Glomerular visceral epithelial cell (primary cell): ENCODE data around the gene MACROD2.
"Not testable (repeated sequence)": the region's sequence is repeated elsewhere in the genome, so short reads cannot be mapped to it uniquely, and the experiment has no call there.

ENCODE experiments used
- DNase-seq: peaks from one replicate; pipeline ENCODE4 v3.0.0-alpha.2; 2016; ENCODE audit errors: extremely low spot score

Gene MACROD2

GRCh38 chr20:15166744-15167143, 1171.4 kb downstream of the MACROD2 start:
- DNase-seq = no peak

DNA sequence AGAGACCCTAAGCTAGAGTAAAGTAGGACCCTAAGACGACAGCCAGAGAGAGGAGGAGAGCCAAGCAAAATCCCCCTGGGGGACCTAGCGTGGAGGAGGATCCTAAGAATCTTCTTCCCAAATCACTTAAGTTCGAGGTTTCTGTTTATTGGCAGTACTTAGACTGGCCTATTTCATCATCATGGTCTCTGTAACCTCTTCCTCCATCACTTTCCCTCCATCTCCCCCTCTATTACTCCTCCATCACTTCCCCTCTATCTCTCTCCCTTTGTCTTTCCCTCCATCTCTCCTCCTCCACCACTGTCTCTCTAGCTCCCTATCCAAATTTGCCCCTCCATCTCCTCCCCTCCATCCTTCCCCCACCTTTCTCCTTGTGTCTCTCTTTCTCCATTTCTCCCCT, 1175.7 kb downstream of the MACROD2 start:
- DNase-seq = no peak

- DNase-seq = no peak
These were observed 1181.6 kb downstream of the MACROD2 start for GRCh38 chr20:15176929-15177328.

DNA sequence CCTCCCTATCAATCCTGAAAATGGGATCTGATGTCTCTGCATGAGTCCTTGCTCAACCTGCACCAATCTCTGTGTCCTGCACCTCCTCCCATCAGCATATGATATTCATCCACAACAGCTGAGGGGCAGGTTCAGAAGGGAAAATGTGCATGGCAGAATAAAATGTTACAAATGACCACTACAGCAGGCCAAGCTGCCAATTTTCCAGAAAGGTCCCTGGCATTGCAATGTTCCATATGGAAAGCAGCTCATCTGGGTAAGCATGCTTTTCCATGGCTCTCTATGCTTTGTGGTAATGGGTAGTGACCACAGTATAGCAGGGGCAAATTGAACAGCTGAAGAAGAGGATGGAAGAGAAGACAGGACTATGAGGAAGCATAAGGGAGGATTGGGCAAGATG, 1183.3 kb downstream of the MACROD2 start:
- no peak for DNase-seq

DNA sequence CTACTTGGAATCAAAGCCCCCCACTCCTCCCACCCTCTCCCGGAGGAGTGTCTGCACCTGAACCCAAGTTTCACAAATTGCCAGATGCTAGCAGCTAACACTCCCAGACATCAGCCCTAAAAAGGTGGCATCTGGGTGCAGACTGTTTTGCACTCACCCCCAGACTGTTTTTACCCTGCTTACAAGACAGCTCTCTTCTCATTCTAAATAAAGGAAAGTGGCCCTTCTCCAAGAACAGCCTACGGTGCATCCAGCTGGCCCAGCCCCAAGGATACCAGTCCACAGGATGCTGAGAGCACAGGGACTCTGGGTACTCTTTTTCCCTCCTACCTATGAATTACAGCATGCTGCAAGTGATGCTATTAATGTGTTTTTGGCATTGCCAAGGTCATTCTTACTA, 1184.1 kb downstream of the MACROD2 start:
- no peak for DNase-seq

DNA sequence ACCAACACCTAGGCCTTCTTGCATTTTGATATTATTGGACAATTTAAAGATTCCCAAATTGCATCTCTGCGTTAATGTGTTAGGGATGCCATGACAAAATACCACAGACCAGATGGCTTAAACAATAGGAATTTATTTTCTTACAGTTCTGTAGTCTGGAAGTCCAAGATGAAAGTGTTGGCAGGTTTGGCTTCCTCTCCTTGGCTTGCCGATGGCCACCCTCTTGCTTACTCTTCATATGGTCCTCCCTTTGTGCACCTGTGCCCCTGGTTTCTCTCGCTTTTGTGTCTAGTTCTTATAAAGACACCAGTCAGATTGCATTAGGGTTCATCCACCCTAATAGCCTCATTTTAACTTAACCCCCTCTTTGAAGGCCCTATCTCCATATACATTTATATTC, 1184.5 kb downstream of the MACROD2 start:
- no peak for DNase-seq

DNA sequence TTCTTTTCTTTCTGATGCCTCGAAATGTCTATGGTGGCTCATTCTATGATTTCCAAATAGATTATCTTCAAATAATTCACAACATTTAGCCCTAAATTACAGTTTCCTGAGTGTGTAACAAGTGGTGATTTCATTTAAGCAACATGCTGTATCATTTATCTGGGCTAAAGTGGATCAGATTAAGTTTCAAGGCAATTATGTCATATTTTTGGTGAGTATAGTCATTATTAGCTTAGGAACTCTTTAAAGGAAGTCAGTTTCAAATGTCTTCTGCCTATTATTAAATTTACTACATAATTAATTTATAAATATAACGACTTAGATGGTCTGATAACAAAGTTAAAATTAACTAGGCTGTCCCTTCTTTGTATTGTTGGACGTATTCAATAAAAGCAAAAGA, 1190.0 kb downstream of the MACROD2 start:
- DNase-seq = no peak

GRCh38 chr20:15185913-15186312, 1190.6 kb downstream of the MACROD2 start:
- no peak for DNase-seq

DNA sequence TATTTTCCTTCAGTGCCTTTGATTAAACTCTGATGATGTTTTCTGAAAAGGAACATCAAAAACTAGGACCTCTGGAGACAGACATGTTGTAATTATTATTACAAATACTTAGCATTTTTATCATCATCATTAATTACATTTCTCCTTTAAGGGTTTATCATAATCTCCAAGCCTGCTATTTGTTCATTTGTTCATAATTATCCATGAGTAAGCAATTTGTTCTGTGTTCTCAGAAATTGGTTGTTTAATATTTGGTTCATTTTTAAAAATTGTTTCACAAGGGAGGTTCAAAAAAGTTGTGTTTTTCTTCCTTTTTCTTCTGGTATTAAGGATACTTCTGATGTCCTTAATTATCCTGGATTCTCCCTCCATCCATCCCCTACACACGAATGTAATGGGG, 1192.3 kb downstream of the MACROD2 start:
- DNase-seq = no peak

- DNase-seq = no peak
These were observed 1193.1 kb downstream of the MACROD2 start for GRCh38 chr20:15188415-15188814.

- no peak for DNase-seq
These were observed 1195.9 kb downstream of the MACROD2 start for GRCh38 chr20:15191082-15191723.

DNA sequence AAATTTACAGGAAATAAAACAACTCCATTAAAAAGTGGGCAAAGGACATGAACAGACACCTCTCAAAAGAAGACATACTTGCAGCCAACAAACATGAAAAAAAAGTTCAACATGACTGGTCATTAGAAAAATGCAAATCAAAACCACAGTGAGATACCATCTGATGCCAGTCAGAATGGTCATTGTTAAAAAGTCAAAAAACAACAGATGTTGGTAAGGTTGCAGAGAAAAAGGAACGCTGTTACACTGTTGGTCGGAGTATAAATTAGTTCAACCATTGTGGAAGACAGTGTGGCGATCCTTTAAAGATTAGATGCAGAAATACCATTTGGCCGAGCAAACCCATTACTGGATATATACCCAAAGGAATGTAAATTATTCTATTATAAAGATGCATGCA, 1200.1 kb downstream of the MACROD2 start:
- DNase-seq = no peak

GRCh38 chr20:15196547-15197255, 1201.4 kb downstream of the MACROD2 start:
- DNase-seq = no peak

- DNase-seq = not testable (repeated sequence)
These were observed 1202.7 kb downstream of the MACROD2 start for GRCh38 chr20:15198017-15198416.

- no peak for DNase-seq
These were observed 1204.4 kb downstream of the MACROD2 start for GRCh38 chr20:15199698-15200097.

DNA sequence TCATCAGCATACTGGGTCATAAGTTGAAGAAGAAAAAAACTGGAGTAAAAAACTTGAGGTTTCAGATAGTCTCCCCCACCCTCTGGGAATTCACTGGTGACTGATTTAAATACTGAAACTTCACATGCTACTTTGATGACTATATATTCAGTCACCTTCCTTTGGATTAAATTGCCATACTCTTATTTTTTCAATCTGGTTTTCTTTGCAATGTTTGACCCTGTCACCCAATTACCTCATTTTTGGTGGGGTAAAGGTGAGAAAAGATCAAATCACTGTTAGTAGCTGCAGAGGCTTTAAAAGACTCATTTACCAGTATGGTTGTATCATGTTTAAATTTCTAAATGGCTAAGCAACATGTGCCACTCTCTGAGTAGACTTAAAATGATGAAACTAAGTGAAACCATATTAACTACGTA, 1204.8 kb downstream of the MACROD2 start:
- DNase-seq = no peak

GRCh38 chr20:15201602-15202001, 1206.3 kb downstream of the MACROD2 start:
- no peak for DNase-seq

- DNase-seq = no peak
These were observed 1208.9 kb downstream of the MACROD2 start for GRCh38 chr20:15204234-15204633.

DNA sequence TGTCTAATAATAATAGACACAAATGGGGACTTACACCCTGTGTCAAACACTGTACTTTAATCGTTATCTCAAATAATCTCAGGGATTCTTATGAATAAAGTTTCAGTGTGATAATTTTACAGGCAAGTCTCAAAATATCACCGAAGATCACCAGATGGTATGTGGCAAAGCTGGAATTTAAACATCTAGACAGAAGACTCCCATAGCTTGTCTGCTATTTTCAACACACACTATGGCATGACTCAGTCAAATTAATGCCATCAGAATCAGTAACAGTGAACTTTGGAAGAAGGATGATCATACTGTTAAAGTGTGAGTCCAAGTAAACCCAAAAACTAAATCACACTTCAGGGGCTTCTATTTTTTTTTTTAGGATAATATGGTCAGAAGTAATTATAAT, 1209.7 kb downstream of the MACROD2 start:
- DNase-seq = no peak

- no peak for DNase-seq
These were observed 1210.4 kb downstream of the MACROD2 start for GRCh38 chr20:15205719-15206118.

DNA sequence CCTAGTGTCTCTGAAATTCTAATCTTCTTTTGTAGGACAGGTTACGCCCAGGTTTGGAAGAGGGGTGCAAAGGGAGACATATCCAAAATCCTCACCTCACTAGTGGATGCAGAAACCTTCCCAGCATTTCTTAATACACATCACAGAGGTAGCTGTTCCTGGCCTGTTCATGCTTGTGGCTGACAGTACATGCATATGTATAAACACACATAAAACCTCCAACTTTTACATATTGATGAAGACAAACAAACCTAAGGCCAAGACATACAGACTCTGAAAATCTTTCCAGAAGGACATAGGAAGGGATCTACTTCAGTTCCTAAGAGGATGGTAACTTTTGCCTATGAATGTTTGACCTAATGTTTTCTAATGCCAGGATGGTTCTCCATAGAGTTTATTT, 1214.2 kb downstream of the MACROD2 start:
- DNase-seq = no peak

DNA sequence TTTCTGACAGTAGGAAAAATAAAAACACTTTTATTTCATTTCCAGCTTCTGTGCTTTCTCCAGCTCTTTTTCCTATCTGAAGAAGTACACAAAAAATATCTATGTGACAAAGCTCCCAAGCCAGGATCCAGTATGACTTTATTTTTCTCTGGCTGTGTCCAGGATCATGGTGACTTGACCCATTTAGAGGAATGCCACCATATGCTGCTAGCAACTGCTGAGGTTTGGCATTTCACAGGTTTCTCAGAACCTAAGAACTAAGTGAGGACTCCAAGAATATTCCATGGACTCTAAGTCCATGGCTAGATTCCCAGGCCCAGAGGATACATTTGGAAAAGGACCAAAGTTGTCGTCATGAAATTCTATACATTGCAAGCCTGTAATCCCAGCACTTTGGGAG, 1218.7 kb downstream of the MACROD2 start:
- DNase-seq = no peak

DNA sequence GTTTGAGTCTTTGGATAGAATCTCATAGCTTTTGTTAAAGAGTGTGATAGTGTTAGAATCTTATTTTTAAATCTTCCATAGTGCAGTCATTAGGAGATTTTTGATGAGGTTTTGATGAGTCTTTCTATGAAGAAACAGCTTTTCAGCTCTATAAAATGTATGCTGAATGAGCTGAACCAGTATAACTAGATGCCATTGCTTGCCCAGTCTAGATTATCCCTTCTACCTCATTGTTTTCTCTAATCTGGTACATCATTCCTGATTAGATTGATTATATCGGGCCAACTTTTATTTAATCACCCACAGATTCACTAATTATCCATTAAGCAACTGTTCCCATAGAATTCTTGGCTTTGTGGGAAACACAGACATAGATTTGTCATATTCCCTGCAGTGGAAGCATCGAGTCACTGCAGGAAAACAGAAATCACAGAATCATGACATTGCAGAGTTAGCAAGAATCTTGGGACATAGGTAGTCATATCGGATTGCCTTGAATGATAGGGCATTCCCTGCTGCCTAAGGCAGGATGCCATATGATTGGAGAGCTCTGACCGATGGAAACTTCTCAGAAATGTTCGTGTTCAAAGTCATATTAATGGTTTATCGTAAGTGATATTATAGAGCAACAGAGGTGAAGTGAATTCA, 1224.8 kb downstream of the MACROD2 start:
- no peak for DNase-seq
